Trophoblast cell (in vitro differentiated cells and primary cell): ENCODE results near the gene WNT6.

Experiments used
- DNase-seq, 2 donors: peaks; one replicate each; pipeline ENCODE4 v3.0.0-alpha.2; 2016
- H2AFZ ChIP-seq: 2 replicates; pipeline ENCODE4 v1.6.1; 2013; ENCODE audit warnings: low read length, moderate library complexity, mild to moderate bottlenecking; ENCODE audit not compliant: insufficient read depth, poor library complexity
- H2AK5ac ChIP-seq: 2 replicates; pipeline ENCODE4 v1.6.1; 2013; ENCODE audit warnings: mild to moderate bottlenecking, low read length
- H2BK120ac ChIP-seq: 2 replicates; pipeline ENCODE4 v1.6.1; 2013; ENCODE audit warnings: low read length, mild to moderate bottlenecking, moderate library complexity; ENCODE audit not compliant: insufficient read depth, poor library complexity
- H2BK12ac ChIP-seq: 2 replicates; pipeline ENCODE4 v1.6.1; 2013; ENCODE audit warnings: mild to moderate bottlenecking, low read length, moderate library complexity
- H2BK5ac ChIP-seq: 2 replicates; pipeline ENCODE4 v1.6.1; 2013; ENCODE audit warnings: low read length, low read depth, moderate library complexity, mild to moderate bottlenecking; ENCODE audit not compliant: poor library complexity
- H3K14ac ChIP-seq: 2 replicates; pipeline ENCODE4 v1.6.1; 2013; ENCODE audit warnings: mild to moderate bottlenecking, low read length
- H3K18ac ChIP-seq: 2 replicates; pipeline ENCODE4 v1.6.1; 2013; ENCODE audit warnings: mild to moderate bottlenecking, low read length
- H3K23ac ChIP-seq: 2 replicates; pipeline ENCODE4 v1.6.1; 2013; ENCODE audit warnings: low read length
- H3K27ac ChIP-seq: 2 replicates; pipeline ENCODE4 v1.5.1; 2013; ENCODE audit warnings: low read depth, mild to moderate bottlenecking, inconsistent platforms, low read length, moderate library complexity
- H3K27me3 ChIP-seq: 2 replicates; pipeline ENCODE4 v1.6.1; 2013; ENCODE audit warnings: inconsistent platforms, mild to moderate bottlenecking, low read length, moderate library complexity; ENCODE audit not compliant: insufficient read depth
- H3K36me3 ChIP-seq, 2 experiments: 1 replicate in 1 of 2; 2 replicates in 1 of 2; pipeline ENCODE4 v1.6.1; 2013; ENCODE audit warnings: low read length in 2 of 2, mild to moderate bottlenecking in 2 of 2, moderate library complexity in 1 of 2; ENCODE audit not compliant: insufficient read depth in 2 of 2, control insufficient read depth in 1 of 2
- H3K4ac ChIP-seq: 2 replicates; pipeline ENCODE4 v1.6.1; 2013; ENCODE audit warnings: low read depth, mild to moderate bottlenecking, low read length, moderate library complexity
- H3K4me1 ChIP-seq, 2 experiments: 1 replicate in 1 of 2; 2 replicates in 1 of 2; pipeline ENCODE4 v1.6.1; 2013; ENCODE audit warnings: low read length in 2 of 2, mild to moderate bottlenecking in 2 of 2, moderate library complexity in 1 of 2; ENCODE audit not compliant: insufficient read depth in 2 of 2, control insufficient read depth in 1 of 2
- H3K4me2 ChIP-seq: 2 replicates; pipeline ENCODE4 v1.6.1; 2013; ENCODE audit warnings: inconsistent platforms, mild to moderate bottlenecking, low read length, moderate library complexity
- H3K4me3 ChIP-seq: 2 replicates; pipeline ENCODE4 v1.5.1; 2013; ENCODE audit warnings: mild to moderate bottlenecking, low read depth, low read length, inconsistent platforms
- H3K79me1 ChIP-seq: one replicate; pipeline ENCODE4 v1.6.1; 2013; ENCODE audit warnings: low read length
- H3K79me2 ChIP-seq: 2 replicates; pipeline ENCODE4 v1.6.1; 2013; ENCODE audit warnings: low read length, mild to moderate bottlenecking; ENCODE audit not compliant: control insufficient read depth, insufficient read depth, poor library complexity
- H3K9ac ChIP-seq: 2 replicates; pipeline ENCODE4 v1.6.1; 2013; ENCODE audit warnings: mild to moderate bottlenecking, low read length
- H3K9me3 ChIP-seq: 2 replicates; pipeline ENCODE4 v1.6.1; 2013; ENCODE audit warnings: low read depth, mild to moderate bottlenecking, control low read depth, inconsistent platforms, low read length; ENCODE audit not compliant: insufficient read depth
- H4K12ac ChIP-seq: 2 replicates; pipeline ENCODE4 v1.6.1; 2013; ENCODE audit warnings: low read depth, mild to moderate bottlenecking, low read length, moderate library complexity
- H4K8ac ChIP-seq: 2 replicates; pipeline ENCODE4 v1.6.1; 2013; ENCODE audit warnings: low read depth, mild to moderate bottlenecking, low read length, moderate library complexity
- H4K91ac ChIP-seq: one replicate; pipeline ENCODE4 v1.6.1; 2013; ENCODE audit warnings: low read depth, mild to moderate bottlenecking, low read length, moderate library complexity
- WGBS: extraction: QIAGEN DNeasy Blood & Tissue Kit; methylation state at CpG from one replicate; pipeline ENCODE4 v1.1.7; 2013; ENCODE audit warnings: missing lambda C conversion rate; ENCODE audit not compliant: insufficient read length, insufficient coverage; ENCODE audit errors: extremely low coverage; 5-methylcytosine and 5-hydroxymethylcytosine counted together

Gene WNT6

DNA sequence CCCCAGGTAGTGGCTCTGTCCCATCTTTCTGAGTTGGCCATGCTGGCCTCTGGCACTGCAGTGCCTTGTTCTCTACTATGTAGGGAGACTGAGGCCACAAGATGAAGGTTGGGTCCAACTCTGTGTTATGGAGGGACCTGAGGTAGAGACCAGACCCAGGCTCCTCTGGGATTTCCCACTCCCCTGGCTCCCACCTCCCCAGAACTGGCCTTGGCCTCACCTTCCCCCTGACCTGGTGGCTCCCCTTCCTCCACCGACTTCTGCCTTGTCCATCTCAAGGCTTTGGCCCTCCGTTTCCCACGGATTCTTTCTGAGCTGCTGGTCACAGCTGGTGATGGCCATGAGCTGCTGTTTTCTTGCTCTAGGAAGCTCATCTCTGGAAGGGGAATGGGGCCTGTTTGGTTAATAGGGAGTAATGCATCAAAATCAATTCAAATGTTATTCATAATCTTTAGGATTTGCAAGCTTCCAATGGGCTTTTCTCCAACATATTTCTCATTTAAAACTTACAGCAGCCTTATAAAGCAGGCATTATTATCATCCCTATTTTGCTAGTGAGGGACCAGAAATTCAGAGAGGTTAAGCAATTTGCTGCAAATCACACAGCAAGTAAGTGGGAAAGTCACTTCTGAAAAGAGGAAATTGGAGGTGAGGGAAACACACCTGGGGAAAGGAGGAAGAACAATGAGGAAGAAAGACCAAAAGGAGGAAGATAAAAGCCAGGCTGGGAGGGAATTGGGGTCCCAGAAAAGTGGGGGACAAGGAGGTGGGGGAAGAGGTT is 28.9 kb upstream of the WNT6 start:
- H4K8ac ChIP-seq, result no peak overlapping the region
- H4K12ac ChIP-seq, result no peak overlapping the region
- no peaks in the 10 kb centered on the region for H3K4me1 ChIP-seq
- no peak overlapping the region for H3K18ac ChIP-seq
- no peaks in the 10 kb centered on the region for H3K36me3 ChIP-seq
- H3K23ac ChIP-seq, result no peak overlapping the region
- no peak overlapping the region for H4K91ac ChIP-seq
- H2AK5ac ChIP-seq, result no peak overlapping the region
- H2BK120ac ChIP-seq, result no peak overlapping the region
- no peak overlapping the region for H3K4me2 ChIP-seq
- H3K9me3 ChIP-seq, result no peaks in the 10 kb centered on the region
- H2BK12ac ChIP-seq, result no peak overlapping the region
- no peak overlapping the region for H2BK5ac ChIP-seq
- no peak overlapping the region for H3K14ac ChIP-seq
- no peak overlapping the region for H2AFZ ChIP-seq
- no peak overlapping the region for H3K4me3 ChIP-seq
- DNase-seq, result no peak
- H3K79me1 ChIP-seq, result no peaks in the 10 kb centered on the region
- no peaks in the 10 kb centered on the region for H3K79me2 ChIP-seq
- no peak overlapping the region for H3K9ac ChIP-seq
- no peaks in the 10 kb centered on the region for H3K27me3 ChIP-seq
- no CpG with 5 or more reads among the region's 3 CpGs for WGBS
- no peak overlapping the region for H3K27ac ChIP-seq
- no peak overlapping the region for H3K4ac ChIP-seq

DNA sequence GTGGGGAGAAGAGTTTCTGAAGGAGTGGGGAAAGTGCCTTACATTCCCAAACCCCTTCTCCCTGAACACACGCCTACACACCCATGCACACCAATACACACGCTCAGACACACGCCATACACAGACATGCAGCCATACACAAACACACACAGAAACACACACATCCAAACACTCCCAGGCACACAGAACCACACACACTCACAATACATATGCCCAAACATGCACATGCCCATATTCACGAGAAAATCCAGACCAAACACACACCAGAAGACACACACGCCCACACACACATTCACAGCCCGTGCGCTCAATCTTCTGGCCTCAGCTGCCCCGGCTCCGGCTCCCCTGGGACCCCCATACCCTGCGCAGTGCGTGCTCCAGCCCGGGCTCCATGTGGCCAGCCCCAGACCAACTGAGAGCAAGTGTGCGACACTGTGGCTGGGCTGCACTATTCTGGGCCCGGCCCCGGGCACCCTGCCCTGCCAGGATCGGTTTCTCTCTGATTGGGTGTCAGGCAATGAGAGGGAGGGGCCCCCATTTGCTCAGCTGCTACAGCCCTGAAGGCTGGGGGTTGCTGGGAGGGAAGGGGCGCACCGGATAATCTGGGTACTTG is 28.1 kb upstream of the WNT6 start, which contains the start of gene PRKAG3:
PRKAG3 (minus strand) TSS at position 426 of the 613 bp plus-strand sequence.
- Histone ChIP-seq H2AFZ (no peak within 1 kb of the TSS), H4K8ac (no peak within 1 kb of the TSS), H3K9me3 (no peaks in the 10 kb centered on the region), H3K27ac (no peak within 1 kb of the TSS), H3K9ac (no peak within 1 kb of the TSS), H2BK120ac (no peak within 1 kb of the TSS), H3K4me1 (no peaks in the 10 kb centered on the region), H3K36me3 (no peaks in the 10 kb centered on the region), H3K23ac (peak within 1 kb of the TSS; percentile 77), H3K27me3 (no peaks in the 10 kb centered on the region), H2BK5ac (no peak within 1 kb of the TSS), H2BK12ac (no peak within 1 kb of the TSS), H4K91ac (no peak within 1 kb of the TSS), H3K4ac (no peak within 1 kb of the TSS), H2AK5ac (no peak within 1 kb of the TSS), H3K79me1 (no peaks in the 10 kb centered on the region), H3K4me2 (no peak within 1 kb of the TSS), H3K18ac (no peak within 1 kb of the TSS), H3K14ac (no peak within 1 kb of the TSS), H3K4me3 (no peak within 1 kb of the TSS), H3K79me2 (no peaks in the 10 kb centered on the region), H4K12ac (no peak within 1 kb of the TSS)
- no CpG with 5 or more reads among the region's 18 CpGs for WGBS
- DNase-seq, result no peak

- Histone ChIP-seq H3K4ac (no peak overlapping the region), H3K79me1 (no peaks in the 10 kb centered on the region), H3K27me3 (no peaks in the 10 kb centered on the region), H2BK120ac (no peak overlapping the region), H2BK12ac (no peak overlapping the region), H3K18ac (no peak overlapping the region), H3K79me2 (no peaks in the 10 kb centered on the region), H3K9ac (no peak overlapping the region), H3K14ac (no peak overlapping the region), H3K27ac (no peak overlapping the region), H4K91ac (no peak overlapping the region), H4K8ac (no peak overlapping the region), H3K4me1 (no peaks in the 10 kb centered on the region), H3K9me3 (no peaks in the 10 kb centered on the region), H3K23ac (no peak overlapping the region), H3K36me3 (no peaks in the 10 kb centered on the region), H2AK5ac (no peak overlapping the region), H3K4me3 (no peak overlapping the region), H2AFZ (no peak overlapping the region), H2BK5ac (no peak overlapping the region), H3K4me2 (no peak overlapping the region), H4K12ac (no peak overlapping the region)
- no CpG with 5 or more reads among the region's 3 CpGs for WGBS
- DNase-seq, result no peak
These were observed 27.5 kb upstream of the WNT6 start for GRCh38 chr2:218832081-218832480.

DNA sequence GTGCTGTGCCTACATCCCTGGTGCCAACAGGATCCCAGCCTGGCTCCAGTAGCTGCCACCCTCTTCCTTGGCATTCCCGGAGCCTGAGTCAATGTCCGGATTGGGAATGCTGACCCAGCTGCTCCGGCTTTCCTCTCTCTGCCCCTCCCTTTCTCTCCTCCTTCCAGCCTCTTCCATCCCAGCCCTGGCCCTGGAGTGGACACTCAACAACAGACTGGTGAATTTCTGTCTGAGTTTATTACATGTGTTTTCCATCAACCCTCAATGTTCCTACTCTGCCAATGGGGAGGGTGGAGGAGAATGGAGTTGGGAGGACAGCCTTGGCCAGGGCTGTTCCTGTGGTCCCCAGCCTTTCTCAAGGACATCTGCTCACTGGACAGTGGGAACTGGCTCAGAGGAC is 27.1 kb upstream of the WNT6 start:
- Histone ChIP-seq H3K4me3 (no peak overlapping the region), H2BK12ac (no peak overlapping the region), H4K91ac (no peak overlapping the region), H3K4me2 (no peak overlapping the region), H3K27ac (no peak overlapping the region), H2AFZ (no peak overlapping the region), H4K8ac (no peak overlapping the region), H3K9me3 (no peaks in the 10 kb centered on the region), H3K36me3 (no peaks in the 10 kb centered on the region), H3K27me3 (no peaks in the 10 kb centered on the region), H3K23ac (no peak overlapping the region), H3K9ac (no peak overlapping the region), H2BK120ac (no peak overlapping the region), H3K14ac (no peak overlapping the region), H3K18ac (no peak overlapping the region), H3K79me2 (no peaks in the 10 kb centered on the region), H3K4me1 (no peaks in the 10 kb centered on the region), H4K12ac (no peak overlapping the region), H3K4ac (no peak overlapping the region), H3K79me1 (no peaks in the 10 kb centered on the region), H2BK5ac (no peak overlapping the region), H2AK5ac (no peak overlapping the region)
- no peak for DNase-seq
- no CpG with 5 or more reads among the region's 3 CpGs for WGBS
